Heart right ventricle (tissue), 16 donors: ENCODE results near the gene CLCN2. TPM values are rescaled to one million over a fixed set of nuclear protein-coding genes. Genes with fewer than 3 reads are reported as not detected.
A peak's percentile ranks its signal among the peaks of the same experiment; 100 is the strongest.

Experiments
- ATAC-seq, 8 donors: fragments of 200-7000 bp; cut with Tn5 transposase; one replicate each; pipeline ENCODE4 v1.9.1; 2020; ENCODE audit warnings: mild to moderate bottlenecking in 8 of 8, moderate library complexity in 8 of 8, moderate number of reproducible peaks in 1 of 8
- DNase-seq, 2 donors: peaks; one replicate each; pipeline ENCODE4 v3.0.0-alpha.2; 2020
- H3K27ac ChIP-seq, 10 donors: fragments of 200-600 bp; sonication (generic) in 2 of 10; one replicate each; pipeline versions ENCODE4 v1.5.0 to v1.8.0; 2020 to 2022; ENCODE audit warnings: mild to moderate bottlenecking in 3 of 10
- H3K27me3 ChIP-seq, 7 donors: fragments of 200-600 bp; one replicate each; pipeline ENCODE4 v1.8.0; 2021 to 2022; ENCODE audit warnings: mild to moderate bottlenecking in 2 of 7
- H3K36me3 ChIP-seq, 9 donors: fragments of 200-600 bp; sonication (generic) in 1 of 9; one replicate each; pipeline versions ENCODE4 v1.5.0 to v1.8.0; 2020 to 2022; ENCODE audit warnings: mild to moderate bottlenecking in 2 of 9
- H3K4me1 ChIP-seq, 9 donors: fragments of 200-600 bp; sonication (generic) in 1 of 9; one replicate each; pipeline versions ENCODE4 v1.5.0 to v1.8.0; 2020 to 2022; ENCODE audit warnings: mild to moderate bottlenecking in 4 of 9
- H3K4me3 ChIP-seq, 10 donors: fragments of 200-600 bp; sonication (generic) in 2 of 10; one replicate each; pipeline versions ENCODE4 v1.5.0 to v1.8.0; 2020 to 2022; ENCODE audit warnings: mild to moderate bottlenecking in 7 of 10, moderate library complexity in 2 of 10
- H3K9me3 ChIP-seq, 11 donors: fragments of 200-600 bp in 10 of 11; sonication (generic) in 2 of 11; one replicate each; pipeline versions ENCODE4 v1.5.0 to v1.8.0; 2013 to 2022; ENCODE audit warnings: mild to moderate bottlenecking in 2 of 11, control low read depth in 1 of 11, moderate library complexity in 1 of 11
- WGBS, 2 donors: extraction: QIAGEN DNeasy Blood & Tissue Kit; methylation state at CpG; one replicate each; pipeline ENCODE4 v1.1.7; 2013; ENCODE audit warnings: inconsistent platforms in 1 of 2; 5-methylcytosine and 5-hydroxymethylcytosine counted together
- intact Hi-C, 10 donors: fragments of 100-400 bp; cut with DNase I; formaldehyde crosslinking; loops; one replicate each; pipeline versions ENCODE4 v1.11.1 to v1.14.2; 2022
- polyA plus RNA-seq, 2 donors: library from polyadenylated mRNA; stranded (reverse); fragments of 200-250 nt; gene quantifications; one replicate each; pipeline ENCODE4 v1.2.3, GENCODE V29; 2013
- total RNA-seq, 10 donors: library from RNA; stranded (reverse); fragmentation: NEBNext Ultra II Directional in 3 of 10; extraction: Animal tissue kit (Norgen Biotek cat#: 25700) in 3 of 10; gene quantifications; one replicate each; pipeline versions ENCODE4 v1.2.1 to v1.2.4, GENCODE V29; 2021 to 2023
- TF ChIP-seq, protein P1 (sequence below), 9 donors: fragments of 200-600 bp; sonication (generic) in 2 of 9; IDR thresholded peaks; one replicate each; pipeline versions ENCODE4 v1.5.0 to v1.8.0; 2021 to 2022; ENCODE audit warnings: antibody characterized with exemption in 9 of 9, mild to moderate bottlenecking in 5 of 9, moderate library complexity in 1 of 9
- donor health status: Arrhythmogenic right ventricular cardiomyopathy.
- donor health status: ischemic (EF 13 %, LVEDD 7.1; RV severe dilation, severe dysfunction).
- donor health status: healthy with polysubstance abuse.
- donor health status: DM: no; HTN: yes; CAD: no.
- donor health status: DM: no; HTN: no; CAD: no.
- donor health status: ischemic (EF 25% LVEDD 6.9; RV normal size, moderate dysfunction).
- donor health status: ischemic (EF 25% LVEDD 5.7; RV mildly dilated, moderate dysfunction).
- donor health status: healthy.
- donor health status: DM: yes; HTN: yes; CAD: no.
- donor health status: Ischemic cardiomyopathy.
- donor health status: ischemic (EF 35%, LVEDD 5.7; RV mildly dilated, moderate dysfunction).
- donor health status: nonischemic (EF 11% LVEDD 7.7; RV severe dilation, severe dysfunction).
- donor health status: DM: yes; HTN: yes; CAD: no.
- donor health status: PGD.
- donor health status: ischemic (EF 29% LVEDD 5.4; RV normal size, mild dysfunction).
- donor health status: nonischemic (EF 23%, LVEDD 6.1; RV moderate dilation, normal function).

Gene CLCN2
- total and polyA plus RNA-seq, 12 donors = 1.3 to 8.4 (median 2.4) TPM

DNA sequence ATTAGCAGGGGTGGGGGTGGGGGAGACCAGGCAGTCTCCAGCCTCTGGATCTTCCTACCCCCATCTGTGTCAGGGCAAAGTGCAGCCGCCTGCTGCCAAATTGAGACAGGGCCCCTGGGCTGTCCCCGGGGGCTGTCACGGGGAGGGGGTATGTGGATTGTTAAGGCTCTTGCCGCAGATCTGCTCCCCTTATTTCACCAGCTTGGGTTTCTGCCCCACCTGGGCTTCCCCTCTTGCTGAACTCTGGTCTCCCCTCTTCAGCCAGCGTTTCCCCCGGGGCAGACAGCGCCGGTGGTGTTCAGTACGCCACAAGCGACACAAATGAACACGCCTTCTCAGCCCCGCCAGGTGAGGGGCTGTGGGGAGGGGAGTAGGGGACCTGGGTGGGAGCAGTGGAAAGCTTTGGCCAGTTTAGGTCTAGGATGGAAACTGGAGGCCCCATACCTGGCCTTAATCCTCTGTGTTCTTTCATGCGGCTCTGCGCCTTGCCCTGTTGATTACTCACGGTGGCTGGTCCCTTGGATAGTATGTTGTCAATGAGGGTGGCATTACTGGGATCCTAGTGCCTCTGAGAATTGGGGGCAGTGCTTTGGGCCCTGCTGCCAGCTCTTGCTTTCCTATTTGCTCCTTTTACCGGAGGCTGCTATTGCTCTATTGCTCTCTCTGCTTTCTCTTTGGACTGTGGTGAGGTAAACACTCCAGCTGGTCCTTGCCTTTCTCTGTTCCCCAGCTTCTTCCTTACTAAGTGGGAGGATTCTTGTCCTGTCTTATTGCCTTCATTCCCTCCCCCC lies 45.3 kb downstream of the CLCN2 start:
- ATAC-seq (no peak), DNase-seq (no peak)
- Histone ChIP-seq H3K36me3 (peaks cover 0 to 43% (median 26%) of the 10 kb centered on the region in 9 donors), H3K4me1 (peaks cover 26 to 62% (median 58%) of the 10 kb centered on the region in 9 donors), H3K27me3 (no peaks in the 10 kb centered on the region), H3K27ac (peak overlapping the region; percentile 96 to 100 (median 98)), H3K9me3 (no peaks in the 10 kb centered on the region), H3K4me3 (peak overlapping the region; percentile 68 to 95 (median 85))
- WGBS, 2 donors = 27 to 33% methylated on average over 16 of the region's 16 CpGs
- TF ChIP-seq, protein P1, sequence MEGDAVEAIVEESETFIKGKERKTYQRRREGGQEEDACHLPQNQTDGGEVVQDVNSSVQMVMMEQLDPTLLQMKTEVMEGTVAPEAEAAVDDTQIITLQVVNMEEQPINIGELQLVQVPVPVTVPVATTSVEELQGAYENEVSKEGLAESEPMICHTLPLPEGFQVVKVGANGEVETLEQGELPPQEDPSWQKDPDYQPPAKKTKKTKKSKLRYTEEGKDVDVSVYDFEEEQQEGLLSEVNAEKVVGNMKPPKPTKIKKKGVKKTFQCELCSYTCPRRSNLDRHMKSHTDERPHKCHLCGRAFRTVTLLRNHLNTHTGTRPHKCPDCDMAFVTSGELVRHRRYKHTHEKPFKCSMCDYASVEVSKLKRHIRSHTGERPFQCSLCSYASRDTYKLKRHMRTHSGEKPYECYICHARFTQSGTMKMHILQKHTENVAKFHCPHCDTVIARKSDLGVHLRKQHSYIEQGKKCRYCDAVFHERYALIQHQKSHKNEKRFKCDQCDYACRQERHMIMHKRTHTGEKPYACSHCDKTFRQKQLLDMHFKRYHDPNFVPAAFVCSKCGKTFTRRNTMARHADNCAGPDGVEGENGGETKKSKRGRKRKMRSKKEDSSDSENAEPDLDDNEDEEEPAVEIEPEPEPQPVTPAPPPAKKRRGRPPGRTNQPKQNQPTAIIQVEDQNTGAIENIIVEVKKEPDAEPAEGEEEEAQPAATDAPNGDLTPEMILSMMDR (IDR thresholded peaks at IDR 0.05) = no peak
- intact Hi-C loops = loop anchor here in 5 of 10 donors (2.0 to 10.0 kb wide), 6 partner anchors 17 to 691 kb away; partner anchors contain the start of genes ABCF3 (in 1 of the 5), DVL3 (in 1 of the 5) and PSMD2 (in 1 of the 5)

DNA sequence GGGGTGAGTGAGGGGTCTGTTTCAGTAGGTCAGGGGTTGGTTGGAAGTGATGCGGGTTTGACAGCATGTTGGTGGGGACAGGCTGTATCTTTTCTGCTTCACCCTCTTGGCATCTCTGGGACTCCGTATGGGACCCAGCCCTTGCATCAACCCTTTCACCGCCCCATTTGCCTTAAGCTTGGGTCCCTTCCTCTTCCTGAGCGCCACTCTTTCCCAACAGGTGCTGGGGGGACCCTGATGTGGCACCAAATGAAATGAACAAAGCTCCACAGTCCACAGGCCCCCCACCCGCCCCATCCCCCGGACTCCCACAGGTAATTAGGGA lies 45.9 kb downstream of the CLCN2 start:
- intact Hi-C loops = loop anchor here in 5 of 10 donors (2.0 to 10.0 kb wide), 6 partner anchors 17 to 691 kb away; partner anchors contain the start of genes ABCF3 (in 1 of the 5), DVL3 (in 1 of the 5) and PSMD2 (in 1 of the 5)
- H3K4me1 ChIP-seq = peaks cover 26 to 57% (median 52%) of the 10 kb centered on the region in 9 donors
- peak overlapping the region; percentile 96 to 100 (median 98) for H3K27ac ChIP-seq
- H3K36me3 ChIP-seq = peaks cover 0 to 37% (median 20%) of the 10 kb centered on the region in 9 donors
- TF ChIP-seq, protein P1 (IDR thresholded peaks at IDR 0.05) = no peak
- WGBS, 2 donors = 7 to 10% methylated on average over 6 of the region's 6 CpGs
- DNase-seq (no peak), ATAC-seq (peak in 3 of 8 donors; percentile 0 to 1 (median 0))
- H3K9me3 ChIP-seq = no peaks in the 10 kb centered on the region
- H3K27me3 ChIP-seq = no peaks in the 10 kb centered on the region
- peak overlapping the region; percentile 68 to 95 (median 85) for H3K4me3 ChIP-seq

DNA sequence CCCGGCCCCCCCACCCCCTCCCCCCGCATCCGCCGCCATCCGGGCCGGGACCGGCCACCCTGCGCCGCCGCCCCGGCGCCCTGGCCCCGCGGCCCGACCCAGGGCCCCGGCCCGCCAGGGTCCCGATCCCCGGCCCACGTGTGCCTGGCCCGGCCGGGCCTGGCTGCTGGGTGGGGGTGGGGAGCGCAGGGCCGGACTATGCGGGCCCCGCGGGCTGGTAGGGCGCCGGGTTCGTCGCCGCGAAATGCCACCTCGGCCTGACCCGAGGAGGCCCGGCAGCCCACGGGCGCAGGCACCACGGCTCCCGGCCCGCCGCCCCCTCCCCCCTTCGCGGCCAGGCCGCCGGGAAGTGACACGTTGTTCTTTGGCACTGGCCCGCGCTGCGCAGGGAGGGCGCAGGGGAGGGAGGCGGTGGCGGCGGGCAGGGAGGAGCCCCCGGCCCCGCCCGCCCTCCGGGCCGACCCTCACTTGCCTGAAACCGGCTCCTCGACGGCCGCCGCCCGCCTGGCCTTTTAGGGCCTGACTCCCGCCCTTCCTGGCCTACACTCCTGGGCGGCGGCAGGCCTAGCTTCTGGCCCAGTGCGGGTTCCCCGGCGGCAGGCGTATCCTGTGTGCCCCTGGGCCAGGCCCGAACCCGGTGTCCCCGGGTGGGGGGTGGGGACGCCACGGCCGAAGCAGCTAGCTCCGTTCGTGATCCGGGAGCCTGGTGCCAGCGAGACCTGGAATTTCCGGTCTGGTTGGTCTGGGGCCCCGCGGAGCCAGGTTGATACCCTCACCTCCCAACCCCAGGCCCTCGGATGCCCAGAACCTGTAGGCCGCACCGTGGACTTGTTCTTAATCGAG lies 46.5 kb downstream of the CLCN2 start:
- Histone ChIP-seq H3K4me3 (peak overlapping the region; percentile 68 to 95 (median 85)), H3K9me3 (no peaks in the 10 kb centered on the region), H3K27me3 (no peaks in the 10 kb centered on the region), H3K36me3 (peaks cover 0 to 32% (median 18%) of the 10 kb centered on the region in 9 donors), H3K27ac (peak overlapping the region; percentile 96 to 100 (median 98)), H3K4me1 (peaks cover 26 to 52% (median 47%) of the 10 kb centered on the region in 9 donors)
- ATAC-seq (peak; percentile 66 to 85 (median 82)), DNase-seq (peak; percentile 87 to 89)
- intact Hi-C loops = loop anchor here in 5 of 10 donors (2.0 to 10.0 kb wide), 7 partner anchors 16 to 690 kb away; partner anchors contain the start of genes ABCF3 (in 1 of the 5), DVL3 (in 1 of the 5) and PSMD2 (in 1 of the 5)
- TF ChIP-seq, protein P1 (IDR thresholded peaks at IDR 0.05) = no peak
- 1% methylated on average over 67 to 80 of the region's 89 CpGs for whole genome bisulfite sequencing, 2 donors

DNA sequence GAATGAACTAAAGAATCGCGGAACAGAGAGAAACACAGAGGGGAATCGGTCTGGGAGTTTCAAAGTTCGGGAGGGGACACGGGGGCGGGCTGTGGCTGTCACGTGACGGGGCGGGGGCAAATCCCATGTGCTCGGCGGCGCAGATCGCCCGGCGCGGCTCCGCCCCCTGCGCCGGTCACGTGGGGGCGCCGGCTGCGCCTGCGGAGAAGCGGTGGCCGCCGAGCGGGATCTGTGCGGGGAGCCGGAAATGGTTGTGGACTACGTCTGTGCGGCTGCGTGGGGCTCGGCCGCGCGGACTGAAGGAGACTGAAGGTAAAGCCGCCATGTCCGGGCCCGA lies 47.1 kb downstream of the CLCN2 start, which contains the start of gene EIF4G1:
Gene EIF4G1, plus strand, starts transcription at position 244 of the 337 bp plus-strand sequence. CDS start 1,191 bp downstream, outside the sequence.
- intact Hi-C loops = loop anchor here in 5 of 10 donors (2.0 to 10.0 kb wide), 7 partner anchors 16 to 690 kb away; partner anchors contain the start of genes ABCF3 (in 1 of the 5), DVL3 (in 1 of the 5) and PSMD2 (in 1 of the 5)
- ATAC-seq = peak; percentile 84 to 94 (median 88)
- TF ChIP-seq, protein P1 (IDR thresholded peaks at IDR 0.05) = no peak
- Histone ChIP-seq H3K27me3 (no peaks in the 10 kb centered on the region), H3K9me3 (no peaks in the 10 kb centered on the region), H3K36me3 (peaks cover 0 to 34% (median 18%) of the 10 kb centered on the region in 9 donors), H3K4me3 (peak within 1 kb of the TSS; percentile 68 to 95 (median 85)), H3K4me1 (peaks cover 24 to 48% (median 42%) of the 10 kb centered on the region in 9 donors), H3K27ac (peak within 1 kb of the TSS; percentile 96 to 100 (median 98))
- 0% methylated on average over 40 of the region's 40 CpGs for WGBS, 2 donors
- DNase-seq = peak; percentile 94 to 96
